H1 (cell line): ENCODE measurements around the gene OBSL1. TPM values are rescaled to one million over a fixed set of nuclear protein-coding genes. Genes with fewer than 3 reads are reported as not detected.

ENCODE experiments used
- CTCF ChIA-PET: fragments of 300-600 bp; sonication (Branson Sonifier 250); formaldehyde crosslinking; loops from one replicate; lab custom pipeline; 2021; ENCODE audit not compliant: partially characterized antibody; lab: Charles Lee
- POLR2A ChIA-PET: fragments of 300-600 bp; sonication (Branson Sonifier 250); formaldehyde crosslinking; loops from one replicate; lab custom pipeline; 2021; ENCODE audit warnings: inconsistent platforms; ENCODE audit not compliant: partially characterized antibody; lab: Charles Lee
- DNase-seq, 2 experiments: peaks; one replicate each; pipeline versions ENCODE4 v3.0.0 to v3.0.0-alpha.2; 2010 to 2022; ENCODE audit warnings: low spot score in 2 of 2, low read depth in 1 of 2, mixed read lengths in 1 of 2
- FAIRE-seq: peaks from 2 replicates; lab custom pipeline; 2011; peaks lifted over from hg19 to GRCh38; lab: Jason Lieb, UNC
- H2AFZ ChIP-seq: 2 replicates; pipeline ENCODE4 v1.8.1; 2012; ENCODE audit warnings: low read length, inconsistent platforms
- H2AK5ac ChIP-seq: 2 replicates; pipeline ENCODE4 v1.6.1; 2013; ENCODE audit warnings: low read depth, low read length
- H2BK120ac ChIP-seq: replicated peaks from 2 replicates; pipeline ENCODE3; 2013; ENCODE audit warnings: low read depth, low read length, inconsistent platforms
- H2BK12ac ChIP-seq: 2 replicates; pipeline ENCODE4 v1.6.1; 2013; ENCODE audit warnings: low read depth, low read length
- H2BK15ac ChIP-seq: 2 replicates; pipeline ENCODE4 v1.6.1; 2013; ENCODE audit warnings: low read length
- H2BK20ac ChIP-seq: 2 replicates; pipeline ENCODE4 v1.6.1; 2013; ENCODE audit warnings: low read length
- H2BK5ac ChIP-seq: 2 replicates; pipeline ENCODE4 v1.6.1; 2013; ENCODE audit warnings: low read depth, low read length
- H3K14ac ChIP-seq: 2 replicates; pipeline ENCODE4 v1.6.1; 2013; ENCODE audit warnings: inconsistent platforms; ENCODE audit not compliant: insufficient read length
- H3K18ac ChIP-seq: 2 replicates; pipeline ENCODE4 v1.6.1; 2013; ENCODE audit warnings: low read length; ENCODE audit errors: extremely low read depth
- H3K23ac ChIP-seq: 2 replicates; pipeline ENCODE4 v1.6.1; 2013; ENCODE audit warnings: inconsistent platforms; ENCODE audit not compliant: insufficient read length
- H3K23me2 ChIP-seq: 2 replicates; pipeline ENCODE4 v1.6.1; 2013; ENCODE audit warnings: low read depth, low read length
- H3K27ac ChIP-seq: 2 replicates; pipeline ENCODE4 v1.6.1; 2011; ENCODE audit warnings: low read depth, low read length, inconsistent platforms
- H3K27me3 ChIP-seq, 4 experiments: replicated peaks in 1 of 4; 1 replicate in 1 of 4; 2 replicates in 3 of 4; pipeline versions ENCODE4 v1.6.1 to v1.8.1; 2011 to 2013; ENCODE audit warnings: low read length in 3 of 4, mild to moderate bottlenecking in 3 of 4, inconsistent platforms in 2 of 4, mixed read lengths in 2 of 4, moderate library complexity in 1 of 4; ENCODE audit not compliant: control insufficient read depth in 3 of 4, insufficient read depth in 3 of 4; ENCODE audit errors: extremely low read depth in 1 of 4
- H3K36me3 ChIP-seq, 4 experiments: 2 replicates each; pipeline versions ENCODE4 v1.6.1 to v1.8.1; 2011 to 2013; ENCODE audit warnings: mild to moderate bottlenecking in 4 of 4, low read length in 3 of 4, moderate library complexity in 2 of 4, control low read depth in 1 of 4, inconsistent platforms in 1 of 4; ENCODE audit not compliant: insufficient read depth in 4 of 4, control insufficient read depth in 2 of 4
- H3K4ac ChIP-seq: replicated peaks from 2 replicates; pipeline ENCODE3; 2013; ENCODE audit warnings: low read length, low read depth, mixed read lengths, inconsistent platforms; ENCODE audit not compliant: insufficient read length
- H3K4me1 ChIP-seq, 4 experiments: replicated peaks in 1 of 4; 1 replicate in 1 of 4; 2 replicates in 3 of 4; pipeline versions ENCODE4 v1.6.1 to v1.8.1; 2011 to 2013; ENCODE audit warnings: low read length in 3 of 4, inconsistent platforms in 2 of 4, mixed read lengths in 1 of 4; ENCODE audit not compliant: insufficient read depth in 4 of 4, control insufficient read depth in 3 of 4
- H3K4me2 ChIP-seq, 2 experiments: 2 replicates each; pipeline versions ENCODE4 v1.6.1 to v1.8.1; 2011 to 2013; ENCODE audit warnings: low read depth in 2 of 2, low read length in 2 of 2, control low read depth in 1 of 2, inconsistent platforms in 1 of 2, mild to moderate bottlenecking in 1 of 2; ENCODE audit not compliant: insufficient read depth in 1 of 2
- H3K4me3 ChIP-seq, 4 experiments: fragments of 200-600, 300-600 bp in 1 of 4; sonication (generic), shearing (Covaris generic), sonication (Bioruptor Twin) in 1 of 4; 2 replicates each; pipeline versions ENCODE4 v1.5.1 to v1.8.1; 2011 to 2016; ENCODE audit warnings: low read length in 4 of 4, low read depth in 3 of 4, control low read depth in 2 of 4, inconsistent platforms in 2 of 4, mild to moderate bottlenecking in 2 of 4, mixed read lengths in 1 of 4, moderate library complexity in 1 of 4; ENCODE audit not compliant: insufficient read depth in 2 of 4; ENCODE audit errors: extremely low read depth in 1 of 4
- H3K56ac ChIP-seq: replicated peaks from 2 replicates; pipeline ENCODE3; 2013; ENCODE audit warnings: low read depth, mild to moderate bottlenecking, mixed read lengths, low read length, inconsistent platforms; ENCODE audit not compliant: insufficient read length
- H3K79me1 ChIP-seq: 2 replicates; pipeline ENCODE4 v1.6.1; 2013; ENCODE audit warnings: low read depth, low read length, control low read depth
- H3K79me2 ChIP-seq, 2 experiments: 2 replicates each; pipeline versions ENCODE4 v1.6.1 to v1.8.1; 2012 to 2013; ENCODE audit warnings: low read length in 2 of 2, mild to moderate bottlenecking in 2 of 2, inconsistent platforms in 1 of 2; ENCODE audit not compliant: insufficient read depth in 2 of 2, control insufficient read depth in 1 of 2
- H3K9ac ChIP-seq, 4 experiments: replicated peaks in 1 of 4; 1 replicate in 1 of 4; 2 replicates in 3 of 4; pipeline versions ENCODE4 v1.6.1 to v1.8.1; 2011 to 2013; ENCODE audit warnings: low read depth in 3 of 4, low read length in 3 of 4, control low read depth in 2 of 4, mild to moderate bottlenecking in 2 of 4, moderate library complexity in 2 of 4, inconsistent platforms in 1 of 4; ENCODE audit errors: extremely low read depth in 1 of 4
- H3K9me3 ChIP-seq, 2 experiments: 2 replicates each; pipeline versions ENCODE4 v1.6.1 to v1.8.1; 2012 to 2013; ENCODE audit warnings: mild to moderate bottlenecking in 2 of 2, moderate library complexity in 2 of 2, control low read depth in 1 of 2, inconsistent platforms in 1 of 2, low read depth in 1 of 2, low read length in 1 of 2, mixed read lengths in 1 of 2; ENCODE audit not compliant: insufficient read depth in 2 of 2
- H4K20me1 ChIP-seq, 2 experiments: replicated peaks in 1 of 2; 2 replicates each; pipeline versions ENCODE3 to v1.8.1; 2011 to 2013; ENCODE audit warnings: inconsistent platforms in 2 of 2, low read length in 2 of 2, mild to moderate bottlenecking in 1 of 2; ENCODE audit not compliant: insufficient read depth in 2 of 2, control insufficient read depth in 1 of 2
- H4K5ac ChIP-seq: 2 replicates; pipeline ENCODE4 v1.6.1; 2013; ENCODE audit warnings: low read length, low read depth, mixed read lengths, inconsistent platforms; ENCODE audit not compliant: insufficient read length
- H4K8ac ChIP-seq: 2 replicates; pipeline ENCODE4 v1.8.0; 2013; ENCODE audit warnings: mild to moderate bottlenecking, moderate library complexity, low read length, inconsistent platforms; ENCODE audit not compliant: insufficient read depth; ENCODE audit errors: extremely low read depth
- H4K91ac ChIP-seq: replicated peaks from 2 replicates; pipeline ENCODE3; 2013; ENCODE audit warnings: low read length, mixed read lengths, inconsistent platforms; ENCODE audit not compliant: insufficient read length
- GABPA ChIP-seq: IDR thresholded peaks from 2 replicates; pipeline ENCODE4 v1.6.1; 2011; ENCODE audit warnings: mild to moderate bottlenecking, low read length, moderate library complexity, borderline replicate concordance; ENCODE audit not compliant: insufficient read depth
- PHF8 ChIP-seq: fragments of 200-600 bp; sonication (generic); conservative IDR thresholded peaks from 2 replicates; pipeline ENCODE4 v1.7.1; 2012; ENCODE audit warnings: low read depth, mild to moderate bottlenecking, inconsistent platforms, low read length, moderate library complexity
- POLR2A ChIP-seq, 2 experiments: IDR thresholded peaks; 1 replicate in 1 of 2; 2 replicates in 1 of 2; pipeline ENCODE4 v1.6.1; 2011; ENCODE audit warnings: low read depth in 2 of 2, low read length in 2 of 2, mild to moderate bottlenecking in 2 of 2; ENCODE audit errors: control extremely low read depth in 1 of 2
- POLR2AphosphoS5 ChIP-seq: IDR thresholded peaks from 2 replicates; pipeline ENCODE4 v1.6.1; 2011; ENCODE audit warnings: low read depth, low read length
- RXRA ChIP-seq: IDR thresholded peaks from 2 replicates; pipeline ENCODE4 v1.6.1; 2011; ENCODE audit warnings: low read depth, mild to moderate bottlenecking, low read length, moderate library complexity; ENCODE audit not compliant: insufficient read depth
- SIX5 ChIP-seq: IDR thresholded peaks from 2 replicates; pipeline ENCODE4 v1.6.1; 2011; ENCODE audit warnings: mild to moderate bottlenecking, low read depth, low read length
- WGBS, 2 experiments: shearing (Covaris generic) in 1 of 2; methylation state at CpG; one replicate each; pipeline versions ENCODE4 v1.1.6 to v1.1.7; 2013 to 2015; ENCODE audit warnings: low lambda C conversion rate in 2 of 2, mixed read lengths in 2 of 2, inconsistent platforms in 1 of 2, low coverage in 1 of 2, missing lambda C conversion rate in 1 of 2; ENCODE audit not compliant: insufficient replicate concordance in 2 of 2, insufficient coverage in 1 of 2, insufficient read length in 1 of 2; ENCODE audit errors: extremely low coverage in 1 of 2, missing lambda C conversion rate in 1 of 2; 5-methylcytosine and 5-hydroxymethylcytosine counted together
- polyA plus RNA-seq, 7 experiments: library from polyadenylated mRNA; depleted of rRNA in 3 of 7; stranded (reverse) in 5 of 7; unstranded in 2 of 7; fragments of >200 nt in 5 of 7; fragments of 200-250 nt in 2 of 7; gene quantifications; 1 replicate in 5 of 7; 2 replicates in 1 of 7; 4 replicates in 1 of 7; pipeline versions ENCODE4 v1.2.1 to v1.2.3, GENCODE V29; 2011 to 2013; ENCODE audit warnings: missing spikeins in 2 of 7, mixed read lengths in 2 of 7
- total RNA-seq: library from RNA; stranded (reverse); fragmentation: NEBNext Ultra II Directional; extraction: Animal tissue kit (Norgen Biotek cat#: 25700); gene quantifications from 2 replicates; pipeline ENCODE4 v1.2.1, GENCODE V29; 2021

The OBSL1 gene
- total and polyA plus RNA-seq, 2 of the 8 experiments (the other 6 are each of a cell fraction or from before 2014, with no cell fraction given) = 116 to 127 TPM

DNA sequence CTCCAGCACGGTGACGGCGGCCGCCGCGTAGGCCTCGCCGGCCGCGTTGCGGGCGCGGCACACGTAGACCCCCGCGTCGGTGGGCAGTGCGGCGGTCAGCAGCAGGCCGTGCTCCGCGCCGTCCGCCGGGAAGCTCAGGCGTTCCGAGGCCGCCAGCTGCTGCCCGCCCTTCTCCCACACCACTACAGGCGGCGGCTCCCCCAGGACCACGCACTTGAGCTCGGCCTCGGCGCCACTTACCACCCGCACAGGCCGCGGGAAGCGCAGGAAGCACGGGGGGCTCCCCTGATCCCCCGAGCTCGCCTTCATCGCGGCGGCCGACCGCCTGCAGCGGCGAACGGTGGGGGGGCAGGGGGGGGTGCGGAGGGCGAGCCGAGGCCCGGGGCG lies 422 bp downstream of the OBSL1 start:
- Histone ChIP-seq H2BK20ac (no peak overlapping the region), H2BK5ac (0 out of 2 replicates have a peak overlapping the region, but pooled peaks have one; percentile 71), H2BK12ac (peak overlapping the region; percentile 39; the same call in 1 of the 2 replicates), H2AK5ac (no peak overlapping the region), H4K20me1 (no peaks in the 10 kb centered on the region), H3K4me3 (peak overlapping the region; percentile 45 to 74 (median 58)), H3K23ac (no peak overlapping the region), H4K8ac (peak overlapping the region; percentile 64), H2BK120ac (no peak overlapping the region), H4K5ac (peak overlapping the region; percentile 30), H2AFZ (no peak overlapping the region), H3K79me1 (no peaks in the 10 kb centered on the region), H3K9ac (peak overlapping the region; percentile 41 to 86 (median 64); a peak in 5 of 7 replicates), H3K18ac (peak overlapping the region; percentile 96), H3K27me3 (peaks cover 0 to 2% (median 0%) of the 10 kb centered on the region in 4 experiments; a peak in 1 of 7 replicates), H3K9me3 (peaks cover 0 to 8% of the 10 kb centered on the region in 2 experiments; a peak in 1 of 4 replicates), H3K79me2 (peaks cover 0 to 7% of the 10 kb centered on the region in 2 experiments; a peak in 2 of 4 replicates), H3K56ac (peak overlapping the region; percentile 93), H3K4ac (peak overlapping the region; percentile 59), H3K4me2 (peak overlapping the region; percentile 67 to 79), H4K91ac (peak overlapping the region; percentile 93), H2BK15ac (no peak overlapping the region; the same call in 1 of the 2 replicates), H3K36me3 (peaks cover 0 to 29% (median 7%) of the 10 kb centered on the region in 4 experiments; a peak in 4 of 8 replicates), H3K23me2 (peaks cover 10% of the 10 kb centered on the region; the same call in 1 of the 2 replicates), H3K14ac (no peak overlapping the region), H3K4me1 (peaks cover 0 to 35% (median 26%) of the 10 kb centered on the region in 4 experiments; a peak in 6 of 7 replicates), H3K27ac (peak overlapping the region; percentile 42; the same call in 1 of the 2 replicates)
- ChIA-PET CTCF (interaction anchor here (0.7 to 2.9 kb wide), 18 partner anchors 11 to 119 kb away, joined by 3 to 34 read pairs (median 4); partner anchors contain the start of genes SLC4A3, STK11IP and TMEM198), POLR2A (interaction anchor here (0.9 to 18.6 kb wide), 11 partner anchors 10 to 58 kb away, joined by 3 to 293 read pairs (median 6); partner anchors contain the start of genes CHPF, STK11IP and TMEM198)
- TF ChIP-seq POLR2AphosphoS5 = 0 out of 2 replicates have a peak, but pooled peaks have one; percentile 31
- TF ChIP-seq POLR2A (IDR thresholded peaks at IDR 0.05; ENCODE audit: control extremely low read depth in 1 of 2, low read depth in 2 of 2, low read length in 2 of 2) = 0 out of 3 replicates have a peak, but pooled peaks of 1 of the 2 experiments have one; percentile 4
- no peak for TF ChIP-seq GABPA
- TF ChIP-seq SIX5 = no peak
- 0 out of 2 replicates have a peak, but pooled peaks have one; percentile 9 for TF ChIP-seq PHF8
- TF ChIP-seq RXRA = no peak
- no peak for FAIRE-seq
- DNase-seq = no peak
- WGBS, 2 experiments = 2% methylated on average over 37 of the region's 55 CpGs; no CpG with 5 or more reads in 1 of the 2 experiments
